Activated T-helper 1 cell treated with anti-CD3 and anti-CD28 coated beads, Interleukin-12 subunit alpha, Interleukin-12 subunit beta, Interleukin-2, Interleukin-4 antibody, amounts not matched to agents 30 ng/mL and 10 ng/mL and 1 ng/mL, durations not matched to agents 14 hours and 24 hours and 36 hours (primary cell): ENCODE data around the gene TBC1D14. TPM values are rescaled to one million over a fixed set of nuclear protein-coding genes. Genes with fewer than 3 reads are reported as not detected.
"Not testable (repeated sequence)": the region's sequence is repeated elsewhere in the genome, so short reads cannot be mapped to it uniquely, and the experiment has no call there.

Source experiments
- DNase-seq: peaks from one replicate; pipeline ENCODE4 v3.0.0; 2021; ENCODE audit warnings: low spot score
- H3K27ac Mint-ChIP-seq: one replicate; pipeline ENCODE4 v1.8.0; 2021; ENCODE audit warnings: mild to moderate bottlenecking, mixed read lengths
- H3K27me3 Mint-ChIP-seq: one replicate; pipeline ENCODE4 v1.8.0; 2022; ENCODE audit warnings: mild to moderate bottlenecking, moderate library complexity, mixed read lengths; ENCODE audit not compliant: insufficient read depth
- H3K36me3 Mint-ChIP-seq: one replicate; pipeline ENCODE4 v1.8.0; 2021; ENCODE audit warnings: low read depth, mixed read lengths
- H3K4me1 Mint-ChIP-seq: one replicate; pipeline ENCODE4 v1.8.0; 2021; ENCODE audit warnings: low read depth, mixed read lengths
- H3K4me3 Mint-ChIP-seq: one replicate; pipeline ENCODE4 v1.8.0; 2021; ENCODE audit warnings: mild to moderate bottlenecking, moderate library complexity, mixed read lengths
- H3K9me3 Mint-ChIP-seq: one replicate; pipeline ENCODE4 v1.8.0; 2021; ENCODE audit warnings: mixed read lengths
- intact Hi-C: fragments of 100-400 bp; cut with micrococcal nuclease; formaldehyde crosslinking; loops from one replicate; pipeline ENCODE4 v1.15.1; 2024
- total RNA-seq: library from RNA; stranded (reverse); gene quantifications from 2 replicates; pipeline ENCODE4 v1.2.3, GENCODE V29; 2022

The TBC1D14 gene
- total RNA-seq, 1 donor from 2014 or later = 59.7 TPM

DNA sequence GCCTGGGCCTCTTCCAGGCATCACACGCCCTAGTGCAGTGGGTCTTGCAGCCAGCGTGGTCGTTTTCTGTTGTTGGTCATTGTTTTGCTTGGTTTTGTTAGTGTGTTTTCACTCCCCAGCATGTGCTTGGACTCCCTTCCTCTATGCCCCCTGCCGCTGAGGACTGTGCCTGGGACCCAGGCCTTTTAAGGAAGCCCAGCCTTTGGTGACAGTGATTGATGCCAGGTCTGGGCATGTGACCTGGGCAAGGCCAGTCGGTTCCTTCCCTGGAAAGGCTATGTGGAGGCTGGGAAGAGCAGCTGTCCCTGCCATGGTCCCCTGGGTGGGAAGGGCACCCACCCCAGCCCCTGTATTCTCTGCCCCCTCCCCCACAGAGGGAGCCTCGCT is 167.1 kb downstream of the TBC1D14 start:
- Mint-ChIP-seq H3K9me3 (no peaks in the 10 kb centered on the region), H3K27ac (no peak overlapping the region), H3K27me3 (peaks cover 30% of the 10 kb centered on the region), H3K4me3 (no peak overlapping the region), H3K4me1 (no peaks in the 10 kb centered on the region), H3K36me3 (no peaks in the 10 kb centered on the region)
- intact Hi-C loops = loop anchor here (10.0 kb wide), 1 partner anchor 502 kb away; the partner anchor contains the start of gene MAN2B2
- no peak for DNase-seq

DNA sequence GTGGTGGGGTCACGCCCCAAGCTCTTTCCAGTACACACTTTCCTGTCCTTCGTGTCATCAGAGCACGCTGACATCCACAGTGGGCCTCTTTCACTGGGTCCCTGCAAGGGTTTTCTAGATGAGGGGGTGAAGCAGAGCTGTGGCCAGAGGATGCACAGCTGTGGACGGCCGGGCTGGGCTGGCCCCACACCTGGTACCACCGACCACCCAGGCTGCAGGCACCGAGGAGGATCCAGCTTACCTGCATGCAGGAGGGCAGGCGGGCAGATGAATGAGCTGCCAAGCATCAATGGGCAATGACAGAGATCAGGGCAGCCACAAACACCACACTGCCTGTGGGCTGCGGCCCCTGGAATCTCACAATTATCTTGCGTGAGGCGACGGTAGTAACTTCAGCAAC is 167.7 kb downstream of the TBC1D14 start:
- intact Hi-C loops = loop anchor here (10.0 kb wide), 1 partner anchor 503 kb away; the partner anchor contains the start of gene MAN2B2
- no peaks in the 10 kb centered on the region for H3K9me3 Mint-ChIP-seq
- H3K4me3 Mint-ChIP-seq = no peak overlapping the region
- H3K27me3 Mint-ChIP-seq = peaks cover 27% of the 10 kb centered on the region
- H3K4me1 Mint-ChIP-seq = no peaks in the 10 kb centered on the region
- no peak overlapping the region for H3K27ac Mint-ChIP-seq
- no peak for DNase-seq
- H3K36me3 Mint-ChIP-seq = no peaks in the 10 kb centered on the region

DNA sequence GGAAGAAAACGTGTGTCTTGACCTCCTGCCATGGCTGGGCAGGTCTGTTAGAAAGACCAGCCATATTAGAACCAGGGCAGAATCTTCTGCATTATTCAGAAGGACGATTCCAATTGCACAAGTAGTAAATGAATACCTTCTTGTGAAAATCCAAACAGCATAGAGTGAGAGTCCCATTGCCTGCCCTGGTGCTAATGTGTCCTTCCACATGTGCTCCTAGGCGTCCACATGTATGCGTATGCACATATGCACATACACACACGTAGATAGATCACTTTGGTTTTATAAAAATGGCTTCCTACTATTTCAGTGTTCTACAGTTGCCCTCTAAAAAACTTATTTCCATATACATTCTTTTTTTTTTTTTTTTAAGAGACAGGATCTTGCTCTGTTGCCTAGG is 168.4 kb downstream of the TBC1D14 start:
- no peaks in the 10 kb centered on the region for H3K4me1 Mint-ChIP-seq
- no peak overlapping the region for H3K4me3 Mint-ChIP-seq
- peaks cover 28% of the 10 kb centered on the region for H3K27me3 Mint-ChIP-seq
- no peak overlapping the region for H3K27ac Mint-ChIP-seq
- H3K9me3 Mint-ChIP-seq = no peaks in the 10 kb centered on the region
- no peak for DNase-seq
- H3K36me3 Mint-ChIP-seq = no peaks in the 10 kb centered on the region
- intact Hi-C loops = loop anchor here (10.0 kb wide), 1 partner anchor 503 kb away; the partner anchor contains the start of gene MAN2B2

DNA sequence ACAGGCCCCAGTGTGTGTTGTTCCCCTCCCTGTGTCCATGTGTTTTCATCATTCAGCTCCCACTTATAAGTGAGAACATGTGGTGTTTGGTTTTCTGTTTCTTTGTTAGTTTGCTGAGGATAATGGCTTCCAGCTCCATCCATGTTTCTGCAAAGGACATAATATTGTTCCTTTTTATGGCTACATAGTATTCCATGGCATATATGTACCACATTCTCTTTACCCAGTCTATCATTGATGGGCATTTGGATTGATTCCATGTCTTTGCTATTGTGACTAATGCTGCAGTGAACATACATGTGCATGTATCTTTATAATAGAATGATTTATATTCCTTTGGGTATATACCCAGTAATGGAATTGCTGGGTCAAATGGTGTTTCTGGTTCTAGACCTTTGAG is 169.9 kb downstream of the TBC1D14 start:
- peaks cover 35% of the 10 kb centered on the region for H3K27me3 Mint-ChIP-seq
- not testable (repeated sequence) for H3K36me3 Mint-ChIP-seq, DNase-seq, H3K9me3 Mint-ChIP-seq, H3K4me3 Mint-ChIP-seq, H3K27ac Mint-ChIP-seq, H3K4me1 Mint-ChIP-seq
- intact Hi-C loops = loop anchor here (10.0 kb wide), 1 partner anchor 505 kb away; the partner anchor contains the start of gene MAN2B2

DNA sequence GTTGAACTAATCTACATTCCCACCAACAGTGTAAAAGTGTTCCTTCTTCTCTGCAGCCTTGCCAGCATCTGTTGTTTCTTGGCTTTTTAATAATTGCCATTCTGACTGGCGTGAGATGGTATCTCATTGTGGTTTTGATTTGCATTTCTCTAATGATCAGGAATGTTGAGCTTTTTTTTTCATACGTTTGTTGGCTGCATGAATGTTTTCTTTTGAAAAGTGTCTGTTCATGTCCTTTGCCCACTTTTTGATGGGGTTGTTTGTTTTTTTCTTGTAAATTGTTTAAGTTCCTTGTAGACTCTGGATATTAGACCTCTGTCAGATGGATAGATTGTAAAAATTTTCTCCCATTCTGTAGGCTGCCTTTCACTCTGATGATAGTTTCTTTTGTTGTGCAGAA is 170.3 kb downstream of the TBC1D14 start:
- H3K27me3 Mint-ChIP-seq = peaks cover 40% of the 10 kb centered on the region

More for the DNA sequence above, 170.3 kb downstream of the TBC1D14 start:
- not testable (repeated sequence) for H3K27ac Mint-ChIP-seq, H3K9me3 Mint-ChIP-seq, H3K36me3 Mint-ChIP-seq, DNase-seq, H3K4me1 Mint-ChIP-seq, H3K4me3 Mint-ChIP-seq
- intact Hi-C loops = loop anchor here (10.0 kb wide), 1 partner anchor 505 kb away; the partner anchor contains the start of gene MAN2B2

Other genes with a start within 250 kb of the TBC1D14 start
- 1.7 and 1.9 TPM in 2 replicates for gene S100P, start 215.9 kb upstream of the TBC1D14 start, total RNA-seq
- gene MRFAP1L1, start 200.0 kb upstream of the TBC1D14 start, total RNA-seq = 51.7 and 53.9 TPM in 2 replicates
- 21.5 and 23.6 TPM in 2 replicates for gene BLOC1S4, start 193.7 kb upstream of the TBC1D14 start, total RNA-seq
- gene KIAA0232, start 127.1 kb upstream of the TBC1D14 start, total RNA-seq = 14.5 and 19.1 TPM in 2 replicates
- gene TADA2B, start 133.5 kb downstream of the TBC1D14 start, total RNA-seq = 15.2 and 16.8 TPM in 2 replicates
- 106 and 115 TPM in 2 replicates for gene GRPEL1, start 158.2 kb downstream of the TBC1D14 start, total RNA-seq